Measurements from ENCODE around the gene RAB11FIP4.
A peak's percentile ranks its signal among the peaks of the same experiment; 100 is the strongest.

Gene RAB11FIP4

GRCh38 chr17:31530391-31530985 lies 139.0 kb downstream of the RAB11FIP4 start:
- no peak for DNase-seq

DNA sequence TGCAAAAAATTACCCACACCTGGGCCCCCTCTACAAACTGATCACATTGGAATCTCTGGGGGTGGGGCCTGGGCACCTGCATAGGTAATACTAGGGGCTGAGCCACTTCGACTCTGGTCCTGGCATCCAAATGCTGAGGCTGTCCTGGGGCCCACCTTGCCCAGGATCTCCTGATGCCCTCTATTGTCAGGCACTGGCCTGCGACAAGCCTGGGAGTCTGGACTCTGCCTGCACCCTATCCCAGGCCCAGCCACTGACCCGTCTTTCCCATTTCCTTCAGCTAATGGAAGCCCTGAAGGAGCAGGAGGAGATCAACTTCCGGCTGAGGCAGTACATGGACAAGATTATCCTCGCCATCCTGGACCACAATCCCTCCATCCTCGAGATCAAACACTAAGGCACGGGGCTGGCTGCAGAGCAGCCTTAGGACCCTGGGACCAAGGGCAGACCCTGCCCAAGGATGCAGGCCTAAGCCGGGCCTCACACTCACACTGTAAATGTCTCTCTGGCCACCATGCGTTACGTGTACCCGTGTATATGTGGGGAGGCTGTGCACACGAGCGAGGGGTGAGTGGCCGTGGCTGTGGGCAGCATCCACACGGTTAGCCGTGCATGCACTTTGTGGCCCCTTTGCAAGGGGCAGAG lies 140.0 kb downstream of the RAB11FIP4 start:
- DNase-seq: no peak

DNA sequence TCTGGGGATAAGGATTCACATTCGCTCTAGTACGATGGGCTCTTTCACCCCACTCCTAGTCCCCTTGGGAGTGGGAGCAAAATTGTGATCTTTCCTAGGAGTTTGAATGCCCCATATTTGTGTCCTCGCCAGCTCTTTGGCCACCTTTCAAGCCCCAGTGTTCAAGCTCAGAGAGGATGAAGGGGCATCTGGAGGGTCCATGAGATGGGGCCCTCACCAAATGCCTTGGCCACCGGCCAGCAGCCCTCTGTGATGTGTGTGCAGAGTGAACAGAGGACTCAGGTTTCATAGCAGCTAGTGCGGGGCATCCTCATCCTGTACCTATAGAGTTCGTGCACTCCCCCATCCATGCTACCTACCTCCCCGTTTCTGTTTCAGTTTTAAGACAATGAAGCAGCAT lies 140.6 kb downstream of the RAB11FIP4 start:
- DNase-seq: no peak

GRCh38 chr17:31532526-31532925 lies 141.1 kb downstream of the RAB11FIP4 start:
- DNase-seq: no peak

DNA sequence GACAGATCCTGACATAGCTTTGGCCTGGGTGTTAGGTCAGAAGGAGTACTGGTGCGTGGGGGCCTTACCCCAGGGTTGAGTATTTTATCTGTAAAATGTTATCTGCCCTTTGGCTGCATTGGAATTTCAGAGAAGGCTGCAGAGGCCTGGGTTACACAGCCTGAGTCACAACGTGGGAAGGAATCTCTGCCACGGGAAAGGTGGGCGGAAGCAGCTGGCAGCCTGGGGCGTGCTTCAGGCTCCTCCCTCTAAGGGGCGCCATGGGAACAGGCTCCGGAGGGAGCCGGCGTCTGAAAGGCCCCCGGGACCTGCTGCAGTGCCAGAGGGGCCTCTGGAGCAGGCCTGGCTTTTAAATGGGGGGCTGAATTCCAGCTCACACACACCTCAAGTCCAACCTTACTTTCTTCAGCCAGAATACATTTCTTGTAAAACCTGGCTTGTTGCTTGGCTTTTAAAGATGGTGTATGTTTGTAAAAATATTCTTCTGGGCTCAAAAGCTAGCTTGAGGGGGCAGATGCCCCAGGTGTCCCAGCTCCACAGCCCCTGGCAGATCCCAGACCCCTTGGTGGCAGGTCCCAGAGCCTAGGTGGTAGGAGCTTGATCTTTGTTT lies 142.2 kb downstream of the RAB11FIP4 start:
- peak; percentile 6 for DNase-seq

- no peak for DNase-seq
Measured at GRCh38 chr17:31534223-31534888, 142.9 kb downstream of the RAB11FIP4 start.

DNA sequence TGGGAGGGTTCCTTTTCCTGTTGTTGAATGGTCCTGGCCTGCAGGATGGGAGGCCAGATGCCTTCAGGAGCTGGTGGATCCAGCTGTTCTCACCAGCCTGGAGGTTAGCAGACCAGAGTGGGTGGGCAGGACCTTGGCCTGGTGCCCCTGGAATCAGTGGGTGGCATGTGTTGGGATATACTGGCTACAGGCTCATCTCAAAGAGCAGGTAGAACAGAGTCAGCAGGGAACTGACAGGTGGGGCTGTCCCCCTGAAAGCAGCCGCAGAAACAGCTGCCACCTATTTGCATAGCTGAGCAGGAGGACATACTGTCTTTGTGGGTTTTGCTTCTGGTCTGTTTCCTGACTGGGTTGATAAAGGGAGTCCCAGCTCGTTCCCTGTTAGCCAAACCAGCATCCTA lies 144.1 kb downstream of the RAB11FIP4 start:
- DNase-seq: peak; percentile 70

DNA sequence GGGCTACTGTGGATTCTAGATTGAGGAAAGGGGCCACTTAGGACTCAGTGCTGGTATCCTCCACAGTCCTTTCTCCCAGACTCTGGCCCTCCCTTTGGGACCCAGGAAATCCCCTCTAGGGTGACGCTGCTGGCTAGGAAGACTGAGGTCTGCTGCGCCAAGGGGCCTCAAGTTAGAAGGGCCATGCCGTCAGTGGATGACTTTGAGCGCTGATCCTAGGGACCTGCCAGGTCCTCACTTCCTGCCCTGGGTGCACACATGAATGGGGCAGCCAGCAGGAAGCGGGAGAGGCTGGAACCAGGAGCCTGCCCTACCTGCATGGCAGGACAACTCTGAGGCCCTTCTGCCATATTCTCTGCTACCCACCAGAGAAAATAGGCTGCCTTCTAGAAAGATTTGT lies 145.0 kb downstream of the RAB11FIP4 start:
- DNase-seq: no peak

DNA sequence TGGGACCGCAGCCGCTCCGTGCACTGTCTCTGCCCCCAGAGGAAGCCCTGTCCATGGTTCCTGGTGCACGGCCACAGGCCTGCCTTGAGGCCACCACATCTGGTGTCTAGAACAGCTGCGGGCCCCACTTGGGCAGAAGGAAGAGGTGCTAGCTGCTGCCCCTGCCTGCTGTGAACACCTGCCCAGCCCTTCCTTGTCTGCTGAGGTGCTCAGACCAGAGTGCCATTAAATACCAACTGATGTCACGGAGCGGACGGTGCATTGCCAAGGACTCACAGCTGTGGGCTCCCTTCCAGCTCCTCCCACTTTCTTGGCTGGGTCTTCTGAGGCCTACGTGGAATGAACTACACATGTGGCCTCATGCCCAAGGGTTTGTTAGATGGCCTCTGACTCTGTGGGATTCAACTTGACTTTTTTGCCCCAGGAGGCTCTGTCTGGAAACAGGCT lies 146.1 kb downstream of the RAB11FIP4 start:
- DNase-seq: no peak

DNA sequence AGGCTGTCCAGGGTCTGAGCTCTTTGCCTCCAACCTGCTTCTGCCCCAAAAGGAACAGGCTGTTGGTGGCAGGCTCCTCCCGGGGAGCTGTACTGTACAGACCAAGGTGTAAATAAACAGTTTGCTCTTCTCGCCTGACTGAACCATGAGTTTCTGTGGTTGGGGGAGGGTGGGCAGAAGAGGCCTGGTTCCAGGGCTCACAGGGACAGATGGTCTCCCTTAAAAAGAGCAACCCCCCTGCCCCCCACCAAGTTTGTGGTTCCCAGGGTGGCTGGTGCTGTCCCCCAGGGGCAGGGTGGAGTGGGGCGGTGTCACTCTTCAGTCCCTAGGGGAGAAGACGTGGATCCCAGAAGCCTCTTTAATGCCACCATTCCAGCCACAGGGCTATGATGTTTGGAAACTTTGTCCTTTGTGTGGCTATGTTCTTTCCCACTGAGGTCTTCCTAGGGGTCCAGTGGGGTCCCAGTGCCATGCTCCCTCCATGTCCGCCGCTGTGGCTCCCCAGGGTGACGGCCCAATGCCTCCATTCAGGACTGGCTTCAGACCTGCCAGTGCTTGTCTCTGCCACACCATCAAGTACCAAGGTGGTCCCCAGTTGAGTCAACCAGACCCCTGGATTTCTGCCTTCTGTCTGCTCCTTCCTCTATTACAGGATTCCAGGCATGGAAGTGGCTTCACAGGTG lies 146.7 kb downstream of the RAB11FIP4 start:
- DNase-seq: no peak

DNA sequence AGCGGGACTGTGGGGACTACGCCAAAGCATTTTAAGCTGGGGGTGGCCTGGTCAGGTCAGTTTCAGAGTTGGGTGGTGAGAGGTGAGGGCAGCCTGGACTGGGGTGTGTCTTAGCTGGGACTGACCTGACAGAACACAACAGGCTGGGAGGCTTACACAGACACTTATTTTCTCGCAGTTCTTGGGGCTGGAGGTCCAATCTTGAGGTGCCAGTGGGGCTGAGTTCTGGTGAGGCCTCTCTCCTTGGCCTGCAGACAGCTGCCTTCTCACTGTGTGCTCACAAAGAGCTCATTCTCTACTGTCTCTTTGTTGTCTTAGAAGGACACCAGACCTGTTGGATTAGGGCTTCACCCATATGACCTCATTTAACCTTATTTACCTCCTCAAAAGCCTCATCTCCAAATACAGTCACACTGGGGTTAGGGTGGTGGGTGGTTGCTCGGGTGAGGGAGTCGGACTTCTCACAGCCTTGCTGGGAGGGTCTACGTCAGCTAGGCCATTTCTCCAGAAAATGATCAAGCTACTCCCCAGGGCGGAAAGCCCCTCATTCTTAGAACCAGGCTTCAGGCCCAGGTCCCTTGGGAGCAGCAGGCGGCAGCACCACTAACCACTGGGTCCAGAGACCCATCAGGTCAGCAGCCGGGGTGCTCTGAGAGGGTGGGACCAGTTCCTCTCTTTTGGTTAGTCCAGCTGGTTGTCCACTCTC lies 149.3 kb downstream of the RAB11FIP4 start:
- no peak for DNase-seq

GRCh38 chr17:31541559-31541958 lies 150.1 kb downstream of the RAB11FIP4 start:
- no peak for DNase-seq

DNA sequence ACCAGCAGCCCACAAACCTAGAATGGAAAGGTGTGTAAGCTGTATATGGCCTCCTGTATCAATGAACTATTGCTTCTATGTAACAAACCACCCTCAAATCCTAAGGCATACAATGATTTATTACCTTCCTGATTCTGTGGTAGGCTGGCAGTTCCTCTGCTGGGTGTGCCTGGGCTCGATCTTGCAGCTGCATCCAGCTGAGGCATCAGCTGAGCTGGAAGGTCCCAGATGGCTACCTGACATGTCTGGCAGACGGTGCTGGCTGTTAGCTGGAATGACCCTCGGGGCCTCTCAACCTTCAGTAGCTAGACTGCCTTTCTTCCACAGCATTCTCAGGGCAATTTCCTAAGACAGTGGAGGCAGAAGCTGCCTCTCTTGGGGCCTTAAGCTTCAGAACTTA lies 152.7 kb downstream of the RAB11FIP4 start:
- DNase-seq: peak; percentile 64

DNA sequence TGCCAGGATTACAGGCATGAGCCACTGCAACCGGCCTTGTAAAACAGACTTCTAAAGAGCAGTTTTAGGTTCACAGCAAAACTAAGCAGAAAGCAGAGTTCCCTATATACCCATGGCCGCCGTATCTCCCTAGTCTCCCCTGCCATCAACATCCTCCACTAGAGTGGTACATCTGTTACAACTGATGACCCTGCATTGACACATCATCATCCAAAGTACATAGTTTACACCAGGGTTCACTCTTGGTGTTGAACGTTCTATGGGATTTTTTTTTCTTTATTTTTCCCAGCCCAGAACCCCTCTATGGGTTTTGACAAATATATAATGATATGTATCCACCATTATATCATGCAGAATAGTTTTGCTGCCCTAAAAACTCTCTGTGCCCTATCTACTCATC lies 155.2 kb downstream of the RAB11FIP4 start:
- no peak for DNase-seq

DNA sequence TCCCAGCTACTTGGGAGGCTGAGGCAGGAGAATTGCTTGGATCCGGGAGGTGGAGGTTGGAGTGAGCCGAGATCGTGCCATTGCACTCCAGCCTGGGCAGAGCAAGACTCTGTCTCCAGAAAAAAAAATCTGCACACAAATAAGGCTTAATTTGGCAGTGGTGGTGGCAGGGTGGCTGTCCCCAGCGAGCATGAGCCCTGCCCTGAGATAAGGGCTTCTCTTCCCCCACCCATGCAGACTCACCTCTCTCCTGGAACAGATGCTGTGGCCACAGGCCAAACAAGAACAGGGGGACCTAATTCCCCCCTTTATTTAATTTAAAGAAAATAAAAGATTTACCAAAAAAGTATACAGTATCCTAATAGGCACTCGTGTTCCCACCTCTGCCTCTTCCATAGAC lies 157.2 kb downstream of the RAB11FIP4 start:
- no peak for DNase-seq

DNA sequence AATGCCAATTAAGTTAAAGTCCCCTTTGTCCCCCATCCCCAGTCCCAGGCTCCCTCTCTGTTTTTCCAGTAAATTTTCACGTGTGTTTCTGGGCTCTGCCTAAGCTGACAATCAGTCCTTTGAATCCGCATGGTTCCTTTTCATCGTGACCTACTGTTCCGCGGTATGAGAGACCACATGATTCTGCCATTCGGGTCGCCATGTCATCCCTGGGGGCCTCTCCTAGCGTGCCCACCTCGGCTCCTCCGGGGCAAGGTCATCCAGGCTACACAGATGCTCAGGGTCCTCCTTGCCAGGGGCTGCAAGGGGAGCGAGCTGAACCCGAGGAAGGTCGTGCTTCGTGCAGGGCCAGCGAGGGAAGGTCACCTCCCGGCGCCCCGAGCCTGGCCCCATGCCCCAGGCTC lies 157.6 kb downstream of the RAB11FIP4 start:
- DNase-seq: no peak

GRCh38 chr17:31549525-31550388 lies 158.3 kb downstream of the RAB11FIP4 start:
- DNase-seq: peak; percentile 85

DNA sequence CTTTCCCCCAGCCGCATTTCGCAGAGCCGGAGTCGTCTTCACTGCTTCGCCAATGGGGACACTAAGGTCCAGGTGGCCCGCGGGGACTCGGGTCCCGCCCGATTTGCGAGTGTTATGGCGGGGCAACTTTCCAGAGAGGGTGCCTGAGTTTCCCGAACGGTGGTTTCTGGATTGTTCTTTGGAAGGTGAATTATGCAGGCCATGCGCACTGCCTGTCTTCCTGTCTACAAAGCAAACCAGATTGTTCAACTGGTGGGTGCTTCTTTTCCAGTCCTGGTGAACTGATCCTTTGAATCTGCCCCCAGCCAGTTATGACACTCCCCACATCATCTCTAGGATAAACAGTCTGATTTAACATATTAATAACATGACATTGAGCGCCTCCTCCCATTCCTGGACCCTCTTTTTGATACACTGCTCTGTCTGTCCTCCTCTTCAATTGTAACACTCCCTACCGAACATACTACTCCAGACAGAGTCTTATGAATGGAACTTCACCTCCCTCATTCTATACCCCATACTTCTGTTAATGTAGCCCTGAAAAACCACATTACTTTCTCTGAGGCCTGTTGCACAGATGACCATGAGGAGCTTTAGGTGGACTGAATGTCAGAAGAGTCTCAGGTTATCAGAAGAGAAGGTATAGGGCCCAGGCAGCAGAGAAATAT lies 159.0 kb downstream of the RAB11FIP4 start:
- DNase-seq: no peak

DNA sequence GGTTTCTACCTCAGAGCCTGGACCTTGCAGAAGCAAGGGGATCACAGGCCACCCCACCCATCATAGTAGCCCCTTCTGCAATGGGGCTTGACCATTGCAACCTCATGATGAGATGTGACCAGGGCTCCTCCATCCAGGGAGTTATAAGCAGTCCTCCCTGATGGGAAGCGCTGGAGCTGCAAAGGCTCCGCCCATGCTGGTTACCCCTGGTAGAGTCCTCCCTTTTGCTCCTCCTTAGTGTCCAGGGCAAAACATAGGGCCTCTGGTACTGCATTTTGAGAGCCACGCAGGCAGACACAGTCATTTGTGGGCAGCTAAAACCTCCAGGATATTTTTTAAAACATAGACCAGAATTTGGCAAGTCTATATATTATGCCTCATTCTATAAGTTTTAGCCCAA lies 161.1 kb downstream of the RAB11FIP4 start:
- DNase-seq: no peak

DNA sequence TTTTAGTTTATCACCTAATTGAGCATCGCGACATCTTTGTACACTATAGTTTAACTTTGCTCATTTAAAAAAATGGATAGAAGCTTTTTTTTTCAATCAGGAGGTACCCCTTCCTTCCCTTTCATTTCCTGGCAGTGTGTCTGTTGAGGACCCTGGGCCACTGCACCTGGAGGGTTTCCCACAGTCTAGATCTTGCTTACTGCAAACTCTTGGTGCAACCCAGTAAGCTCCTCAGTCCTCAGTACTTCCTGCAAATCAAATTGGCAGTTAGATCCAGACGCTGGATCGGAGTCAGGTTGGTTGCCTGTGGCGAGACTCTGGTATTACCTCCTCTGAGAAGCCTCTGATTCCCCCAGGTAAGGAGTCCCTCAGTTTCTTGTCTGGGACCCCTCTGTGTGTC lies 162.0 kb downstream of the RAB11FIP4 start:
- no peak for DNase-seq

- no peak for DNase-seq
Measured at GRCh38 chr17:31554930-31555329, 163.5 kb downstream of the RAB11FIP4 start.

All from GDM1 (cell line).